Adipose tissue (tissue), 3 donors: ENCODE data around the gene ATF2. TPM values are rescaled to one million over a fixed set of nuclear protein-coding genes. Genes with fewer than 3 reads are reported as not detected.

ENCODE experiments used
- H3K27ac ChIP-seq: one replicate; pipeline ENCODE4 v1.5.1; 2013; ENCODE audit warnings: low read depth, low read length
- WGBS, 3 donors: extraction: QIAGEN DNeasy Blood & Tissue Kit; methylation state at CpG; one replicate each; pipeline ENCODE4 v1.1.7; 2013; 5-methylcytosine and 5-hydroxymethylcytosine counted together
- polyA plus RNA-seq, 3 donors: library from polyadenylated mRNA; stranded (reverse); fragments of 200-250 nt; gene quantifications; one replicate each; pipeline ENCODE4 v1.2.3, GENCODE V29; 2013
- donor health status: healthy with polysubstance abuse.
- donor health status: Bipolar disorder and iron deficiency.
- donor health status: healthy.

Gene ATF2
- polyA plus RNA-seq: 10 to 100 TPM; 10.5 to 16.2 (median 16.1) TPM

GRCh38 chr2:175167792-175168563, at the start of gene ATF2:
Gene ATF2, minus strand, starts transcription at chr2:175168203. Its CDS starts 31,760 bp downstream, at chr2:175136443.
- 1% methylated on average over 56 of the region's 56 CpGs for WGBS, 3 donors
- peak within 1 kb of the TSS; percentile 68 for H3K27ac ChIP-seq

GRCh38 chr2:175207741-175208438, 39.9 kb upstream of the ATF2 start:
- no peak overlapping the region for H3K27ac ChIP-seq
- WGBS, 3 donors: 69 to 81% (median 81%) methylated on average over 6 of the region's 6 CpGs

GRCh38 chr2:175206866-175207265, 38.9 kb upstream of the ATF2 start:
- H3K27ac ChIP-seq: no peak overlapping the region
- WGBS, 3 donors: 73 to 87% (median 80%) methylated on average over 3 of the region's 3 CpGs

GRCh38 chr2:175205523-175205922, 37.5 kb upstream of the ATF2 start:
- no peak overlapping the region for H3K27ac ChIP-seq
- WGBS, 3 donors: 84 to 89% (median 87%) methylated on average over 3 of the region's 3 CpGs

- WGBS, 3 donors: 30 to 39% (median 38%) methylated on average over 12 of the region's 12 CpGs
- no peak overlapping the region for H3K27ac ChIP-seq
Observed at GRCh38 chr2:175203621-175204496, 35.9 kb upstream of the ATF2 start.

- H3K27ac ChIP-seq: no peak overlapping the region
Observed at GRCh38 chr2:175195012-175195411, 27.0 kb upstream of the ATF2 start.

- H3K27ac ChIP-seq: no peak overlapping the region
- 38 to 68% (median 40%) methylated on average over 1 of the region's 1 CpG for WGBS, 3 donors
Observed at GRCh38 chr2:175188761-175189160, 20.8 kb upstream of the ATF2 start.

GRCh38 chr2:175187378-175187777, 19.4 kb upstream of the ATF2 start:
- 100% methylated on average over 1 of the region's 1 CpG for WGBS, 3 donors
- H3K27ac ChIP-seq: no peak overlapping the region

GRCh38 chr2:175183674-175184073, 15.7 kb upstream of the ATF2 start:
- no peak overlapping the region for H3K27ac ChIP-seq
- WGBS, 3 donors: 87 to 94% (median 88%) methylated on average over 2 of the region's 2 CpGs

- no peak overlapping the region for H3K27ac ChIP-seq
- 52 to 58% (median 58%) methylated on average over 5 of the region's 5 CpGs for whole genome bisulfite sequencing, 3 donors
Observed at GRCh38 chr2:175181877-175182308, 13.9 kb upstream of the ATF2 start.

- 1 to 2% (median 1%) methylated on average over 46 to 53 of the region's 53 CpGs for WGBS, 3 donors
- H3K27ac ChIP-seq: no peak within 1 kb of the TSS
Observed at GRCh38 chr2:175181104-175181876, 13.3 kb upstream of the ATF2 start, which contains the start of gene ATP5MC3. Gene ATP5MC3, minus strand, starts transcription at chr2:175181710. Its CDS starts 317 bp downstream, at chr2:175181393.

GRCh38 chr2:175180701-175181103, 12.7 kb upstream of the ATF2 start:
- WGBS, 3 donors: 6 to 7% (median 6%) methylated on average over 10 of the region's 10 CpGs

GRCh38 chr2:175176624-175177023, 8.6 kb upstream of the ATF2 start:
- no peak overlapping the region for H3K27ac ChIP-seq
- WGBS, 3 donors: 64 to 77% (median 65%) methylated on average over 5 of the region's 5 CpGs

More at GRCh38 chr2:175180701-175181103, 12.7 kb upstream of the ATF2 start:
- no peak overlapping the region for H3K27ac ChIP-seq

- WGBS, 3 donors: 77 to 88% (median 83%) methylated on average over 1 of the region's 1 CpG
- H3K27ac ChIP-seq: no peak overlapping the region
Observed at GRCh38 chr2:175175896-175176295, 7.9 kb upstream of the ATF2 start.

- 80 to 89% (median 85%) methylated on average over 2 of the region's 2 CpGs for WGBS, 3 donors
- H3K27ac ChIP-seq: no peak overlapping the region
Observed at GRCh38 chr2:175175320-175175719, 7.3 kb upstream of the ATF2 start.

- H3K27ac ChIP-seq: no peak overlapping the region
- 81 to 100% (median 90%) methylated on average over 2 to 3 of the region's 3 CpGs for WGBS, 3 donors
Observed at GRCh38 chr2:175170659-175171304, 2.8 kb upstream of the ATF2 start.

GRCh38 chr2:175169191-175169590, 1.2 kb upstream of the ATF2 start:
- H3K27ac ChIP-seq: no peak overlapping the region
- WGBS, 3 donors: 44 to 57% (median 54%) methylated on average over 3 of the region's 3 CpGs

GRCh38 chr2:175168564-175168945, 552 bp upstream of the ATF2 start:
- H3K27ac ChIP-seq: peak overlapping the region; percentile 26

More at GRCh38 chr2:175168564-175168945, 552 bp upstream of the ATF2 start:
- WGBS, 3 donors: 0 to 1% (median 0%) methylated on average over 11 of the region's 11 CpGs
